GM18526 (cell line): ENCODE measurements around the gene CLP1.
A peak's percentile ranks its signal among the peaks of the same experiment; 100 is the strongest.

Source experiments
- POLR2A ChIP-seq: IDR thresholded peaks from 3 replicates; pipeline ENCODE4 v1.6.1; 2011; ENCODE audit not compliant: insufficient read length; ENCODE audit errors: extremely low read depth

Gene CLP1

DNA sequence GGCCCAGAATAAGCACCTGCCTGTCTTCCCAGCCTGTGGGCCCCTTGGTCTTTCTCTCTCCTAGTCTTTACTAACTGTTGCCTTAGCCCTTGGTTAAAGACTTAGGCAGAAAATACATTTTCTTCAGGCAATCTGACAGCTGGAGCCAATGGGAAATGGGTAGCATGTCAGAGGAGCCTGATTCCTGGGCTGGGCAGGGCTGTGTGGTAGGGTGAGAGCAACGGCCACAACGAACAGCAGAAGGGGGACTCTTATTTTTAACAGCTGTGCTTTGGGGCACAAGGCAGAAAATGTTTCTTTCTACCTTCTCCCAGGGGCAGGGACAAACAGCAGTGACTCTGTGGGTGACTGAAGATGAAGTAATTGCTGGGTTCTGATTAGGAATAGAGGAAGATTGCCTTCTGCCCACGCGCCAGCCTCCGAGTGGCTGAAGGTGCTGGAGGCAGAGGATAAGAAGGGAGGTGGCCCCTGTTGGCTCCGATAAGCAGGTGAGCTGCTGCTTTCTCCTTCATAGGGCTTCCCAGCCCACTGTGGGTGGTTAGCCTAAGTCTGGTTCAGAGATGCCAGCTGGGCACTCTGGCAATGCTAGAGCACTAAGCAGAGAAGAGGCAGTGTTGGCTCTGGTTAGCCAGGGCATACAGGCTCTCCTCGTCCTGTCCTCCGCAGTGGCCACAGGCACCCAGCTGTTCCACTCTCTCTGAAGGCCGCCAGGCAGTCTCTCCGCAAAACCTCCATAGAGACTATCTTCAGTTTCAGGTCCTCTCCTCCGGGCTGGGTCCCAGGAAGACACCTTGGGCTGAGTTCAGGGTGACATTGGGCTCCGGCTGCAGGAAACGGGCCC, 9.4 kb upstream of the CLP1 start:
- no peak for TF ChIP-seq POLR2A

DNA sequence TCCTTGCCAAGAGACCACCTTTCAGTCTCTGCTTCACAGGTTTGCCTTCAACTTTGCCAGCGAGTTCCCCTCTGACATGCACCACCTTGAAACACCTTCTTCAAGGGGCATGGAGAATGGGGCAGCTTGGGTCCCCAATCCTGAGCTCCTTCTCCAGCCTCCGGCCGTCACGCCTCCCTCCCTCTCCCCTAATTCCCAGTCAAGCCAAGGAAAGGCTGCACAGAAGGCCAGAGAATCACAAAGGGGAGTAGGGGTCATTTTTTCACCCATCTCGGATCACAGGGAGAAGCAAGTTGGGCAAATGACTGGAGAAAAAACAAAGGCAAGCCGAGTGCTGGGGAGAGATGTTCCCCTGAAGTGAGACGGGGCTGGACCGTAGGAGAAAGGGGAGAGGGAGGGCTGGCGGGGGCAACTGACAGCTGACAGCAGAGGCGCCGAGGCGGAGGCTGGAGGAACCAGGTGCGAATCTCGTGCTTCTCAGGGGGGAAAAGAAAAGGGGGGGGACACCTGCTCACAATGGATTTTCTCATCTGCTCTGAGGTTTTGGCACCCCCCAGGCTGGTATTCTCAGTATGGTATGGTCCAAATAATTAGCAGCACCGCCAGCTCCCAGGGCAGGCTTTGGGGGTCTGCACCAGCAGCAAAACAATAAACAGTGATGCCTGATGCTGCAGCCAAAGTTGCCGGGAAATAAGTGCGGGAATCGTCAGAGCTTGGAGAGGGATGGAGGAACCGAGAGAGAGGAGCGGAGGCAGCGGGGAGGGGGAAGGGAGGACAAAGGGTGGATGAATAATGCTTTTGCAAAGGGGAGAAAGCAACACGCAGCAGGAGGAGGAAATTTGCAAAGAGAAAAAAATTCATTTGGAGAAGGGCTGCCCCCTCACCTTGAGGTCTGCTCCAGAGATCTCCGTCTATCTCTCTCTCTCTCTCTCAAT, 8.5 kb upstream of the CLP1 start:
- no peak for TF ChIP-seq POLR2A

DNA sequence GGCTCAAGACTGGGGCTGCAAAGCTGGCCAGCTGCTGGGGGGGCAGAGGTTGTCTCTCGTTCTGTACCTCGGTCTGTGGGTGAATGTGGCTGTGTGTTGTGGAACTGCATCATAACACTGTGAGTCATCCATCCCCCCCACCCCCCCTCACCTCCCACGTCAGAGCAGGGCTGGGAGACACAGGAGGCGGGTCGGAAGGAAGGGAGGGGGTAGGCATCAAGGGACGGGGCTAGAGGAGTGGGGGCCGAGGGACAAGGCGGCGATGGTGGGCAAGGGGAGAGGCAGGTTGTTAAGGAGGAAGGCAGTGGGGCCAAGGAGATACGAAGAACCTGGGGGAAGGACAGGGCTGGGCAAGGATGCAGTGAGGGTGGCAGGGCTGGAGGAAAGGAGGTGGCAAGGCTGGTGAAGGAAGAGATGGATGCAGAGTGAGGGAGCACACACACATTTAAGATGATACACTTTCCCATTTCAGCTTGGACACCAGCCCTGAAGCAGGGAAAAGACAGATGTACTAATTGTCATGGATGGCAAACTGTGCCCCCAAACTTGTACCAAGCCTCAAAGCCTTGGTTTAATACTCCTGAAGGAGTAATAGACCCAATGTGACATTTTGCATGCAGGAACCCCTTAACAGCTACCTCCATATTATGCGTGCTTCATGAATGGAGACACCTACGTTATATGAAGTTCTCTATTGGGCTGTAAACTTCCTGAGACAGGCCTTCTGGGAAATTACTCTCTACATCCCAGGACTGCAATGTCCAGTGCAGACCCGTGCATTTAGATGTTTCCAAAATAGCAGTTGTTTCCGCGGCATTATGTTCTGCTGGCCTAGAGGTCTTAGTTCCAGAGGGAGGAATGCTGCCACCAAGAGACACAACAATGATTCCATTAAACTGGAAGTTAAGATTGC, 7.5 kb upstream of the CLP1 start, which contains the start of gene YPEL4:
Gene YPEL4, minus strand, starts transcription at position 87 of the 913 bp plus-strand sequence. CDS start 2,805 bp downstream, outside the sequence.
- TF ChIP-seq POLR2A, result no peak

DNA sequence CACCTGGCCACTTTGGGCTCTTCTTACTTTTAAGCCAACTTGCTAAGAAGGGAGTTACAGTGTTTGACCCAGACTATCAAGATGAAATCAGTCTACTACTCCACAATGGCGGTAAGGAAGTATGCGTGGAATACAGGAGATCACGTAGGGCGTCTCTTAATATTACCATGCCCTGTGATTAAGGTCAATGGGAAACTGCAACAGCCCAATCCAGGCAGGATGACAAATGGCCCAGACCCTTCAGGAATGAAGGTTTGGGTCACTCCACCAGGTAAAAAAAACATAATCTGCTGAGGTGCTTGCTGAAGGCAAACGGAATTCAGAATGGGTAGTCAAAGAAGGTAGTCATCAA, 6.8 kb upstream of the CLP1 start:
- TF ChIP-seq POLR2A, result no peak

DNA sequence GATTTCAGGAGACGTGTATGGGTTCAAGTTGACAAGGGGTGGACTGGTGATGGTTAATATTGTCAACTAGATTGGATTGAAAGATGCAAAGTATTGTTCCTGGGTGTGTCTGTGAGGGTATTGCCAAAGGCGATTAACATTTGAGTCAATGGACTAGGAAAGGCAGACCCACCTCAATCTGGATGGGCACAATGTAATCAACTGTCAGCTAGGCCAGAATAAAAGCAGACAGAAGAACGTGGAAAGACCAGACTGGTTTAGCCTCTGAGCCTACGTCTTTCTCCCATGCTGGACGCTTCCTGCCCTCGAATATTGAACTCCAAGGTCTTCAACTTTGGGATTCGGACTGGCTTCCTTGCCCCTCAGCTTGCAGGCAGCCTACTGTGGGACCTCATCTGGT, 6.2 kb upstream of the CLP1 start:
- TF ChIP-seq POLR2A, result no peak

DNA sequence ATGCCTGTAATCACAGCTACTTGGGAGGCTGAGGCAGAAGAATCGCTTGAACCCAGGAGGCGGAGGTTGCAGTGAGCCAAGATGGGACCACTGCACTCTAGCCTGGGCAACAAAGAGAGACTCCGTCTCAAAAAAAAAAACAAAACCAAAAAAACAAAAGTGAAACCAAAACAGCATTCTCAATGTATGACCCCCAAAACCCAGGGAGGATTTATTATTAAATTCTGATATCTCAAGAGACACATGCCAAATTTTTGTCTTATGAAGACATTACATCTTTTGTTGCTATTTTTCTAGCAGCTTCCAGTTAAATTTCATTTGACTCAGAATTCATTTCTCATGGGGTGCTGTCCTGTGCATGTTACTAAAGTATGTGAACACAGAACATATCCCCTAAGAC, 4.9 kb upstream of the CLP1 start:
- TF ChIP-seq POLR2A, result no peak

DNA sequence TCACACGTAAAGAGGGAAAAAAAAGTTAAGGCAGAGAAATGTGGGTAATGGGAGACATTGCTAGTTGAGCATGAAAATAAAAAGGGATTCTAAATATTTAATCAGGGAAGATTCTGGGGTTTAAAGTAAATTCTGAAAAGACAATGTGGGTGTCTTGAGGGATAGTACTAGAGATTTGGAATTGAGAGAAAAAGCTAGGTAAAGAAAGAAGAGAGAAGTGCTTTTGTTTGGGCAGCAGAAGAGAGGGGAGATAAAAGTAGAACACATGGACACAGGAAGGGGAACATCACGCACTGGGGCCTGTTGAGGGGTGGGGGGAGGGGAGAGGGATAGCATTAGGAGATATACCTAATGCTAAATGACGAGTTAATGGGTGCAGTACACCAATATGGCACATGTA, 4.4 kb upstream of the CLP1 start:
- TF ChIP-seq POLR2A, result no peak

DNA sequence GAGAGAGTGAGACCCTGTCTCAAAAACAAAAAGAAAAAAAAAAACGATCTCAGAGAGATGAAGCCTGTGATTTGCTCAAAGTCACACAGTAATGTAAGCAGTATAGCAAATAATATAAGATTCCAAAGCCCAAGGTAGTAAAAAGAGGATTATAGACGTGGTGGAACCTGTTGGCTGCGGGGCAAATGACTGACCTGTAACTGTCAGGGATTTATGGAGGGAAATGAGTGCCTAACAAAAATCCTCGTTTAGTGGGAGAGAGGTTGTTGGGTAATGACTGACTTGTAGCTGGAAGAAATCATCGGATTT, 723 bp upstream of the CLP1 start:
- no peak for TF ChIP-seq POLR2A

DNA sequence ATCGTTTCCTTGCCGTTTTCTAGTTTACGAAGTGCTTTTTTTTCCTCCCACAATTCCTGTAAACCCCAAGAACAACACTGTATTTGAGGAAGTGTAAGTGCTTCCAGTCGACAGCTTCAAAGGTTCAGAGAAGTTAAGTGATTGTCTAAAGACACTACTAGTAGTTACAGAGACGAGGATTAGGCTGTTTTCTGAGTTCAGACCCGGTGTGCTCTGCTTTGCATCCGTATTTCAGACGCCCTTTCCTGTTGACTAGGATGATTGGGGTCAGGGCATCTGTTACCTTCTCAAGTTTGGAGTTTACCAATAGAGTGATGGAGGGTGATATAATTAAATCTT, 430 bp downstream of the CLP1 start:
- no peak for TF ChIP-seq POLR2A

DNA sequence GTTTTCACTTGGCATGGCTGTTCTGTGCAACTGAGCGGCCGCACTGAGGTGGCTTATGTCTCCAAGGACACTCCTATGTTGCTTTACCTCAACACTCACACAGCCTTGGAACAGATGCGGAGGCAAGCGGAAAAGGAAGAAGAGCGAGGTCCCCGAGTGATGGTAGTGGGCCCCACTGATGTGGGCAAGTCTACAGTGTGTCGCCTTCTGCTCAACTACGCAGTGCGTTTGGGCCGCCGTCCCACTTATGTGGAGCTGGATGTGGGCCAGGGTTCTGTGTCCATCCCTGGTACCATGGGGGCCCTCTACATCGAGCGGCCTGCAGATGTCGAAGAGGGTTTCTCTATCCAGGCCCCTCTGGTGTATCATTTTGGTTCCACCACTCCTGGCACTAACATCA, 2.1 kb downstream of the CLP1 start:
- no peak for TF ChIP-seq POLR2A

DNA sequence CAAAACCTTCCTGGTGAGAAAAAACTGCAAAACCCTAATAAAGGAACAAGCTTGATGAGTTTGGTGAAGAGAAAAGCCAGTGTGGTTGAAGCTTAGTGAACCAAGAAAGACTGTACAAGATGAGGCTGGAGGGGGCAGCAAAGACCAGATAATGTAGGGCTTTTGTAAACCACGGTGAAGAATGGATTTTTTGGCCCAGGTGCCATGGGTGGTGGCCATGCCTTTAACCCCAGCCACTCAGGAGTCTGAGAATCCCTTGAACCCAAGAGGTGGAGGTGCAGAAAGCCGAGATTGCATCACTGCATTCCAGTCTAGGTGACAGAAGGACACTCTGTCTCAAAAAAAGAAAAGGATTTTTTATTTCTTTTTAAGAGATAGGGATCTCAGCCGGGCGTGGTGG, 5.3 kb downstream of the CLP1 start:
- TF ChIP-seq POLR2A, result no peak

DNA sequence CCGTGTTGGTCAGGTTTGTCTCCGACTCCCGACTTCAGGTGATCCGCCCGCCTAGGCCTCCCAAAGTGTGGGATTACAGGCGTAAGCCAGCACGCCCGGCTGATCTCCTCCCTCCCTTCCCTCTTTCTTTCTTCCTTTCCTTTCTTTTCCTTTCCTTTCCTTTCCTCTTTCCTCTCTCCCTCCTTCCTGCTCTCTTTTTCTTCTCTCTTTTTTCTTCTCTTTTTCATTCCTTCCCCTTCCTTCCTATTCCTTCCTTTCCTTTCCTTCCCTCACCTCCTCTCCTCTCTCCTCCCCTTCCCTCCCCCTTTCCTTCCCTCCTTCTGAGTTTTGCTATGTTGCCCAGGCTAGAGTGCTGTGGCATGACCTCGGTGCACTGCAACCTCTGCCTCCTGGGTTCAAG, 6.4 kb downstream of the CLP1 start:
- no peak for TF ChIP-seq POLR2A

DNA sequence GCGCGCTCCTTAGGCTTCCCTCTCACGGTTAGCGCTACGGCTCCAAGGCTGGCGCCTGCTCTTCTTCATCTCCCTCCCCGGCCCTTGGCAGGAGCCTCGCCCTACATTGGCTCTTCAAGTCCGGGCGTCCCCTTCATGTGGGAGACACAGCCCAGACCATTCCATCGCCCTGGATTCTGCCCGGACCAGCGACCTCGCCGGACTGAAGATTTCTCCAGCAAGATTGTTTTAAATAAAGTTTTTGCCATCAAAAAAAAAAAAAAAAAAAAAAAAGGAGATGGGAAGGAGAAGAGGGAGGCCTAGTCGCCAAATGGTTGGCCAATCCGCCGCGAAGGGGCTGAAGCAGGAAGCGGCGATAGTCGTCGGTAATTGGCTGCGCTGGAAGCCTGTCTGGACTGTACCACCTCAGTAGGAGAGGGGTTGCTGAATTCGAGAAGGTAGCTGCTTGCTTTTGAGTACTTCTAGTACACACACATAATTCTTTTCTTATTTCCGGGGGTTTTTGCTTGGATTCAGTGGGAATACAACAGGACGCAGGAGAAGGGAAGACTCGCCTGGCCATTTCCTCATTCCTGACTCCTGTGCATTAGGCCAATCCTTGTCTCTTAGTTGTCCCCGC, 9.7 kb downstream of the CLP1 start:
- TF ChIP-seq POLR2A, result peak; percentile 27

DNA sequence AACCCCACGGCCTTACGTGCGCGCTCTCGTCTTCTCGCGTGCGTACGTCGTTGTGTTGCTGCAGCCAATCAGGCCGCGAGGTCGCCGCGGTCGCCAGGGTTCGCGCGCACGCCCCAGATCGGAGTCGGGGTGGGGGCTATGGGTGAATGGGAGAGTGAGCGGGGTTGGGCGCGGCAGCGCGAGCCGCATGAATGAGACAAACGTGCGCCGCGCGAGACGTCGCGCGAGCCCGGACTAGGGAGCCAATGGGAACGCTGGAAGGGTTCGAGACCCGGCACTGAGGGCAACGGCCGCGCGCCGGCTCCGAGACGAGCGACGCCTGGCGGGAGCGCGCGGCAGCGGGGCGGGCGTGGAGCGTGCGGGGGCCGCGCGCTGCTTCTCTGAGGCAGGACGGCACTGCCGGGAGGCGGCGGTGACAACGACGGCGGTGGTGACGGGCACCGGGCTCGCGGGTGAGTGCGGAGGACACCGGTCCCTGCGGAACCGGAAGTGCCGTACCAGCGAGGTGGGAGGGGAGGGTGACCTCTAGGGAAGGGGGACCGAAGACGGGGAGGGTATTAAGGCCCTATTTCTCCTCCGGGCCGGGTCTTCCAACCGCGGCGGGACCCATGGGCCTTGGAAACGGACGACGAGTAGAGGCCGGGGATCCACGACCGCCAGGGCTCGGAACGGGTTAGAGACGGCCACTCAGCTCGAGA, 10.3 kb downstream of the CLP1 start, which contains the start of gene ZDHHC5:
Gene ZDHHC5, plus strand, starts transcription at position 379 of the 698 bp plus-strand sequence. CDS start 4,977 bp downstream, outside the sequence.
- TF ChIP-seq POLR2A, result peak; percentile 95
